Non-pigmented ciliary epithelial cell (primary cell): ENCODE results near the gene LHFPL2.
A peak's percentile ranks its signal among the peaks of the same experiment; 100 is the strongest.

Experiments used
- DNase-seq: peaks from one replicate; pipeline ENCODE4 v3.0.0-alpha.2; 2010; ENCODE audit warnings: low read depth

Gene LHFPL2

DNA sequence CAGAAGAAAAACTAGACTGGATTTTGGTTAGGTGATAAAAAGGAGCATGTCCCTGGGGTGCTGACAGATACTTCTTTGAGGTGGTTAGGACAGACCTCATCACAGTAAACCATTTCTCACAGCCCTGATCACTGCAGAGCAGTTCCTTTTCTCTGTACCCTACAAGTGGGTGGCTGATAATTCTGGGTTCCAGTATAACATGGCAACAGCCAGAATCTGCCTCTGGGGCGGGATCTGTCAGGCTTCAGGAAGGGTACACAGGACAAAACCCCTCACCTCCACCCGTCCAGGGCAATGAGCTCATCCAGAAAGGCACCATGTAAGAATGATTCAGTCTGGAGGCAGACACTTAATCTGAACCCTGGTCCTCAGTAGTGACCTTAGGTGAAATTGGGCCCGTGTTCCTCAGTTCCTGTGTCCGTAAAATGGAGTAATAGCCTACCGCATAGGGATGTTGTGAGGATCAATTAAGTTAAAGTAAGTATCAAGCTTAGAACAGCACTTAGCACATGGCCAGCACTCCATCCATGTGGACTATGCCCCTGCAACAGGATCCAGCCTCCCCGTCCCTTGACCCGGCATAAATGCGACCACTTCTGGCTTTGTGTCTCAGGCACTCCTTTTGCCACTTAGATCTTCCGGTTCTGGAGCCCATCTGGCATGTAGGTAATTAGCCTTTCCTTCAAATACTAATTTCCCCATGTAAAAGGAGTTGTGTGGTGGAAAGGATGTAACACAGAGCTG is 129.2 kb downstream of the LHFPL2 start:
- no peak for DNase-seq

- peak; percentile 74 for DNase-seq
Measured at GRCh38 chr5:78518365-78519197, 130.0 kb downstream of the LHFPL2 start.

- no peak for DNase-seq
Measured at GRCh38 chr5:78515670-78516069, 132.9 kb downstream of the LHFPL2 start.

GRCh38 chr5:78514427-78515330 is 133.9 kb downstream of the LHFPL2 start:
- DNase-seq: no peak

DNA sequence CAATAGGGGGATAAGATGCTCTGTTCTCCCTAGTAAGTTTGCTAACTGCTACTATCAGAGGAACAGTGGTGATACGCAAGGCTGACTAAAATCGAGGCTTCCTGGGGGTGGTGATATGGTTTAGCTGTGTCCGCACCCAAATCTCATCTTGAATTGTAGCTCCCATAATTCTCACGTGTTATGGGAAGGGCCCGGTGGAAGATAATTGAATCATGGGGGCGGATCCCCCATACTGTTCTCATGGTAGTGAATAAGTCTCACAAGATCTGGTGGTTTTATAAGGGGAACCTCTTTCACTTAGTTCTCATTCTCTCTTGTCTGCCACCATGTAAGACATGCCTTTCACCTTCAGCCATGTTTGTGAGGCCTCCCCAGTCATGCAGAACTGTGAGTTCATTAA is 135.1 kb downstream of the LHFPL2 start:
- no peak for DNase-seq

- no peak for DNase-seq
Measured at GRCh38 chr5:78512435-78512834, 136.1 kb downstream of the LHFPL2 start.

GRCh38 chr5:78511121-78511906 is 137.3 kb downstream of the LHFPL2 start:
- no peak for DNase-seq

DNA sequence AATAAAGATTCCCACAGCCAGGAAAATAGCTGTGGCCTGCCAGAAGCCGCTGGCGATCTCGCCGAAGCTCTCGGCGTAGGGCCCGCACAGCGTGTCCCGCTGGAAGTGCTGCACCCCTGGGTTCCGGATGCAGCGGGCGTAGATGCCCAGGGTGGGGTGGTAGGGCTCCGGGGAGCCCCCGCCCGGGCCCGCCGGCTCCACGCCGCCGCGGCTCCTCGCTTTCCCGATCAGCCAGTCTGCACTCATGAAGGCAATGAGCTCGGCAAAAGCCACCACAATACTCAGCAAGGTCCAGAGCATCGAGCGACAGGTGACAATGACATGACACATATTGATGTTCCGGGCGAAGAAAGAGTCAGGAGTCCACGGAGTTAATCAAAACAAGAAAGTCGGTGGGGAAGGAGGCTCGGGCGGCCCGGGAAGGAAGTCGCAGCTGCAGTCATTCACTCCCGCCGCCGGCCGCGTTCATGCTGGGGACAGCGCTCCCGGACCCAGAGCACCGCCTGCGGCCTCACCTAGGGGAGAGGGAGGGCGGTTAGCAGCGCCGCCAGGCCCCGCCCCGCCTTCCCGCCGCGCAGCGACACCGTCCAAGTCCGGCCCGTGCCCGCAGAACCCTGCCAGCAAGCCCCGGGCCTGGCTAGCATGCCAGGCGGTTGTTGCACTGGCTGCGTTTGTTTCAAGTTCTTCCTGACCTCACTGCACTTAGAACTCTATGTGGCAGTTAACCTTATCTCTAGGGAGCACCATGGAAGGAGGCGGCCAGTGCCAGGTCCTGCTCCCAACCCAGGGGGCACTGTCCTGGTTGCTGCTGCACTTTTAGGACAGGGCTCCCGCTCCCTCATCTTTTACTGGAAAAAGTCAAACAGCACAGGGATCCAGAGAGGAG is 138.4 kb downstream of the LHFPL2 start:
- no peak for DNase-seq

GRCh38 chr5:78509145-78509865 is 139.3 kb downstream of the LHFPL2 start:
- no peak for DNase-seq

GRCh38 chr5:78508186-78508765 is 140.3 kb downstream of the LHFPL2 start:
- no peak for DNase-seq

- no peak for DNase-seq
Measured at GRCh38 chr5:78507531-78507930, 141.0 kb downstream of the LHFPL2 start.

DNA sequence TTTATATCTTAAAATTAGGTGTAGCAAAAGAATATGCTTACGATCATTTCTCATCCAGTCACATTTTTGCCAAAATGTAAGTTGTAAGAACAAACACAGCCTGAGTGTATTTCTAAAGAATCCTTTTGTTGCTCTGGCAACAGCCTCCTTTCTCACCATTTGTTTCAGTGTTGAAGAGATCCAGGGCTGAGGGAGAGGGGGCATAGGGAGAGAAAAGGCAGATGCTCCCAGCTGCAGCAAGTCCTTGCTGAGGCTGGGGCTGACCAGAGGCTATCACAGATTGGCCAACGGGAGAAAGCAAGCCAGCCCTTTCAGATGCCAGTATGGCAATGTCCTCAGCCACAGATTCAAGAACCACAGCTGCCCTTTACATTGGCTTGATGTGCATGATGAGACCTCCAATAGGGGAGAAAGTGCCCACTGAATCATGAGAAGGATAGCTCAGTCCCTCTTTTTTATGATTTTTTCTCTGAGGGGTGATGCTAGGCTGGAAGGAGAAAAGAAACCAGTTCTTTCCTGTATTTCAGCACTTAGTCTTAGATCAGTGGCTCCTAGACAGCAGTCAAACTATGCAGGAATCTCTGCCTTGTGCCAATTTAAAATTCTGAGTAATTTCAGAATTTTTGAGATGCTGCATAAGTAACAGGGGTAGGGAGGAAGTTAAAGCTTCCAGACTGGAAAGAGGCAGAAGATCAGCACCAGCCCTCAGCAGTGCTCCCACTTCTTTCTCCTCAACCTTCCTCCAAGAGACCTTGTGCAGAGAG is 142.1 kb downstream of the LHFPL2 start:
- DNase-seq: no peak

- no peak for DNase-seq
Measured at GRCh38 chr5:78505860-78506259, 142.7 kb downstream of the LHFPL2 start.

DNA sequence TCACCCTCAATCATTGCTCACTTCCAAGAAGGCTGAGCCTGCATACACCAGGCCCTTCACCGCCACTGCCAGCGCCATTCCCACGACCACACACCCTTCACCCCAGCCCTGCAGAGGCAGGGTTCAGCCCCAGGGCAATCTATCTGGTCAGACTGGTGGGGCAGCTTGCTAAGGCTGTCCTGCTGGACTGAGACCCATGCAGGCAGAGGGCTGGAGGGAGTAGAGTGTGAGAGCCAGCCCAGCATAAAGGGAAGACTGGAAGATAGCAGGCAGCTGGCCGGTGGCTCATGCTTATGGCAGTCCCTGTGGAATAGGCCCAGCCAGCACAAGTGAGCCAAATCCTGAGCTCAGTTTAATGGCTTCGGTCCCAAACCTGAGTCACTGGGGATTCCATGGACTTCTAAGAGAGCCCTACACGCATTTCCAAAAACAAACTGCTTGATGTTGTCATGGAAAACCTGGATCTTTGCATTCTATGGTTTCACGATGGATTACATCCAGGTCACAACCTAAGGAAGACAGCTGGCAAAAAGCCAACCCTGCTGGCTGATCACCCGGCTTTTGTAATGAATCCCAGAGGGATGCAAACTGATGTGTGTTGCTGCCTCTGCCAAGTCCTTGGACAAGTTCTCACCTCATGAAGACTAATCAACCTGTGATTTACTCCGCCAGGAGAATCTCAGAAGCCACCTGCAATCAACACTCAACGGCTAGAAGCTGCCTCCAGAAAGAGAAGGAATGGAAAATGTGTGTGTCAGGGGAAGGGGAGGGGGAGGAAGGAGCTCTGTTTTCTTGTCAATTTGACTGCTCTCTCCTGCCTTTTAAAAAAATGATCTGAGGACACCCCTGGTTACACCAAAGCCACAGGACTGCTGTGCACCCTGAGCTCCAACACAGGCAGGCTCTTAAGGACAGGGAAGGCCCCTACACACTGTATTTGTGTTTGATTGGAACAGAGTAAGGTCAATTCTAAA is 143.6 kb downstream of the LHFPL2 start:
- DNase-seq: peak; percentile 96

GRCh38 chr5:78503958-78504653 is 144.5 kb downstream of the LHFPL2 start:
- no peak for DNase-seq

DNA sequence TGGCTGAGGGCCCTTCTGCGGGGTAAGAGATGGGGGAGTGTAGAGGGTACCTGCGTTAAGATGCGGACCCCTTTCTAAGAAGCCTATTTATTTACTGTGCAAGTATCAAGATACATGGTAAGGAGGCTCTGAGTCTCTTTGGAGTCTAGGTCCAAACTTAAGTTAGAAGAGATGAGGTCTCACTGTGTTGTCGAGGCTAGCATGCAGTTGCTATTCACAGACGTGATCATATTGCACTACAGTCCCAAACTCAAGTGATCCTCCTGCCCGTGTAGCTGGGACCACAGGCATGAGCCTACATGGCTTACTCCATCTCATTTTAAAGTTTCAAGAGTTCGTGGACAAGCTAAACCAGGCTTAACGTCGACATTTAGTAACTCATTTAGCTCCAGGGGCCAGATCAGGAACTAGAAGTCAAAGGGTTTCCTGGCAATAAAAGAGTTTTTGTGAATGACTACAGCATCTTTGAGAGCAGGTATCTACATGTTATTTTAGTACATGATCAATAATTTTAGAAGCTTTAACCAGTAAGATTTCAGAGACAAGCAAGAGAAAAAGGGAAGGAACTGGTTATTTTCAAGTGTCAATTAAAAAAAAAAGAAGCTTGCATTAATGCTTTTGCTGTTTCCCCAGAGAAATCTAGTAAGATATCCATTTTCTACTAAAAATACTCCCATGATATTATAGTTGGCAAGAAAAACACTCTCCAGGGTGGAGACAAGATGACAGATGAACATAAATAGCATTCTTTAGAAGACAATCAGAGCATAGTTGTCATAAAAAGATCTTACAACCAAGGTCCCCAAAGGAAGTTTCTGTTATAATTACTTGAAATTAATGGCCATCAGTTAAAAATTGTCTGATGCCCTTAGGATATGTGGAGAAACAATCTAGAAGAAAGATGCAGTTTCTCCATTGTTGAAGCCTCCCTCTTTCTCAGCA is 146.9 kb downstream of the LHFPL2 start:
- no peak for DNase-seq
